IMR-90 (cell line): ENCODE measurements around the gene MPZ. TPM values are rescaled to one million over a fixed set of nuclear protein-coding genes. Genes with fewer than 3 reads are reported as not detected.

ENCODE experiments used
- ATAC-seq: fragments of 200-7000 bp; cut with Tn5 transposase; 2 replicates; pipeline ENCODE4 v1.9.1; 2020; ENCODE audit warnings: low read depth, mild to moderate bottlenecking, moderate library complexity
- BruUV-seq: library from RNA; stranded (reverse); fragments of 400-500 nt; replicated peaks from 2 replicates; lab custom pipeline; 2021; lab: Mats Ljungman, UMichigan
- CTCF ChIA-PET: fragments of 300-600 bp; formaldehyde crosslinking; extraction: SDS; loops from one replicate; lab custom pipeline; 2021; ENCODE audit warnings: antibody characterized with exemption; lab: Yijun Ruan, JAX
- POLR2A ChIA-PET: fragments of 300-600 bp; sonication (Branson Sonifier 250); formaldehyde crosslinking; loops from one replicate; lab custom pipeline; 2022; ENCODE audit warnings: antibody characterized with exemption; ENCODE audit not compliant: unreplicated experiment; lab: Charles Lee
- DNase-seq: peaks from one replicate; pipeline ENCODE4 v3.0.0; 2013
- H2AFZ ChIP-seq: replicated peaks from 2 replicates; pipeline ENCODE3; 2013; ENCODE audit warnings: low read length, mild to moderate bottlenecking; ENCODE audit not compliant: poor library complexity
- H2AK5ac ChIP-seq: 2 replicates; pipeline ENCODE4 v1.6.1; 2013; ENCODE audit warnings: low read depth, low read length, inconsistent platforms
- H2AK9ac ChIP-seq: replicated peaks from 2 replicates; pipeline ENCODE3; 2013; ENCODE audit warnings: mild to moderate bottlenecking, low read depth, low read length, moderate library complexity; ENCODE audit not compliant: poor library complexity
- H2BK120ac ChIP-seq: 2 replicates; pipeline ENCODE4 v1.6.1; 2013; ENCODE audit warnings: low read depth, low read length, inconsistent platforms
- H2BK15ac ChIP-seq: 3 replicates; pipeline ENCODE4 v1.6.1; 2013; ENCODE audit warnings: low read depth, low read length, inconsistent platforms
- H2BK20ac ChIP-seq: 2 replicates; pipeline ENCODE4 v1.6.1; 2013; ENCODE audit warnings: low read depth, mild to moderate bottlenecking, inconsistent platforms, low read length, moderate library complexity
- H2BK5ac ChIP-seq: 2 replicates; pipeline ENCODE4 v1.6.1; 2013; ENCODE audit warnings: mild to moderate bottlenecking, low read depth, low read length, inconsistent platforms; ENCODE audit not compliant: poor library complexity, severe bottlenecking
- H3K14ac ChIP-seq: replicated peaks from 2 replicates; pipeline ENCODE4 v1.6.1; 2013; ENCODE audit warnings: low read depth, low read length, inconsistent platforms
- H3K18ac ChIP-seq: 2 replicates; pipeline ENCODE4 v1.6.1; 2013; ENCODE audit warnings: low read depth, low read length, control low read depth
- H3K23ac ChIP-seq: 2 replicates; pipeline ENCODE4 v1.6.1; 2013; ENCODE audit warnings: low read depth, low read length, inconsistent platforms
- H3K27ac ChIP-seq: 2 replicates; pipeline ENCODE4 v1.5.1; 2013; ENCODE audit warnings: mild to moderate bottlenecking, control low read depth, low read length; ENCODE audit not compliant: insufficient read depth
- H3K27me3 ChIP-seq: 2 replicates; pipeline ENCODE4 v1.6.1; 2013; ENCODE audit warnings: low read length; ENCODE audit not compliant: control insufficient read depth, insufficient read depth
- H3K36me3 ChIP-seq: 2 replicates; pipeline ENCODE4 v1.6.1; 2013; ENCODE audit warnings: low read length, mixed read lengths; ENCODE audit not compliant: control insufficient read depth, insufficient read depth
- H3K4ac ChIP-seq: 2 replicates; pipeline ENCODE4 v1.6.1; 2013; ENCODE audit warnings: low read depth, low read length, inconsistent platforms
- H3K4me1 ChIP-seq: 2 replicates; pipeline ENCODE4 v1.6.1; 2013; ENCODE audit warnings: low read length, mixed read lengths; ENCODE audit not compliant: control insufficient read depth, insufficient read depth
- H3K4me2 ChIP-seq: 2 replicates; pipeline ENCODE4 v1.6.1; 2013; ENCODE audit warnings: low read depth, mild to moderate bottlenecking, control low read depth, low read length, moderate library complexity
- H3K4me3 ChIP-seq: 2 replicates; pipeline ENCODE4 v1.5.1; 2013; ENCODE audit warnings: low read depth, mild to moderate bottlenecking, control low read depth, low read length, moderate library complexity; ENCODE audit not compliant: insufficient read depth
- H3K56ac ChIP-seq: 2 replicates; pipeline ENCODE4 v1.6.1; 2013; ENCODE audit warnings: low read length, inconsistent platforms; ENCODE audit not compliant: insufficient read depth; ENCODE audit errors: extremely low read depth
- H3K79me1 ChIP-seq, 2 experiments: 2 replicates each; pipeline ENCODE4 v1.6.1; 2013; ENCODE audit warnings: low read length in 2 of 2, inconsistent platforms in 1 of 2, low read depth in 1 of 2
- H3K9ac ChIP-seq: 2 replicates; pipeline ENCODE4 v1.6.1; 2013; ENCODE audit warnings: low read depth, low read length, control low read depth
- H3K9me1 ChIP-seq: 2 replicates; pipeline ENCODE4 v1.6.1; 2013; ENCODE audit warnings: low read length, inconsistent platforms; ENCODE audit not compliant: insufficient read depth
- H3K9me3 ChIP-seq: 2 replicates; pipeline ENCODE4 v1.6.1; 2013; ENCODE audit warnings: low read length; ENCODE audit not compliant: control insufficient read depth, insufficient read depth
- H4K20me1 ChIP-seq: 2 replicates; pipeline ENCODE4 v1.6.1; 2013; ENCODE audit warnings: low read length, inconsistent platforms; ENCODE audit not compliant: insufficient read depth
- H4K5ac ChIP-seq: 2 replicates; pipeline ENCODE4 v1.6.1; 2013; ENCODE audit warnings: mild to moderate bottlenecking, low read depth, low read length, control low read depth
- H4K8ac ChIP-seq, 2 experiments: 2 replicates each; pipeline ENCODE4 v1.6.1; 2013; ENCODE audit warnings: low read depth in 2 of 2, low read length in 2 of 2, control low read depth in 1 of 2, inconsistent platforms in 1 of 2
- H4K91ac ChIP-seq: 2 replicates; pipeline ENCODE4 v1.6.1; 2013; ENCODE audit warnings: low read depth, low read length, inconsistent platforms; ENCODE audit not compliant: insufficient read depth
- BHLHE40 ChIP-seq: fragments of 150-350 bp; IDR thresholded peaks from 2 replicates; pipeline ENCODE4 v1.6.1; 2016; ENCODE audit warnings: mild to moderate bottlenecking, low read depth, low read length
- CEBPB ChIP-seq: IDR thresholded peaks from 2 replicates; pipeline ENCODE4 v1.6.1; 2012; ENCODE audit warnings: low read depth, low read length, improper control_type of control experiment
- CHD1 ChIP-seq: IDR thresholded peaks from 2 replicates; pipeline ENCODE4 v1.6.1; 2012; ENCODE audit warnings: low read depth, low read length, improper control_type of control experiment
- CTCF ChIP-seq: conservative IDR thresholded peaks from 2 replicates; pipeline ENCODE4 v1.5.1; 2012; ENCODE audit warnings: mild to moderate bottlenecking, low read depth, low read length, improper control_type of control experiment
- ELK1 ChIP-seq: fragments of 150-350 bp; IDR thresholded peaks from 2 replicates; pipeline ENCODE4 v1.6.1; 2016; ENCODE audit warnings: low read depth, mild to moderate bottlenecking, low read length, moderate library complexity, borderline replicate concordance
- FOS ChIP-seq: fragments of 150-350 bp; IDR thresholded peaks from 2 replicates; pipeline ENCODE4 v1.6.1; 2016; ENCODE audit warnings: low read depth, low read length
- MAFK ChIP-seq: IDR thresholded peaks from 2 replicates; pipeline ENCODE4 v1.6.1; 2012; ENCODE audit warnings: low read depth, low read length, improper control_type of control experiment
- MAZ ChIP-seq: IDR thresholded peaks from 2 replicates; pipeline ENCODE4 v1.6.1; 2012; ENCODE audit warnings: low read depth, mild to moderate bottlenecking, low read length, improper control_type of control experiment, moderate library complexity, borderline replicate concordance
- MXI1 ChIP-seq: IDR thresholded peaks from 2 replicates; pipeline ENCODE4 v1.6.1; 2012; ENCODE audit warnings: low read depth, mild to moderate bottlenecking, low read length, moderate library complexity, borderline replicate concordance
- NFE2L2 ChIP-seq: fragments of 150-350 bp; IDR thresholded peaks from 2 replicates; pipeline ENCODE4 v1.6.1; 2016; ENCODE audit warnings: low read depth, mild to moderate bottlenecking, low read length
- POLR2A ChIP-seq: IDR thresholded peaks from 2 replicates; pipeline ENCODE4 v1.6.1; 2012; ENCODE audit warnings: mild to moderate bottlenecking, low read depth, low read length
- RAD21 ChIP-seq: IDR thresholded peaks from 2 replicates; pipeline ENCODE4 v1.6.1; 2012; ENCODE audit warnings: low read length, improper control_type of control experiment
- RCOR1 ChIP-seq: IDR thresholded peaks from 2 replicates; pipeline ENCODE4 v1.6.1; 2012; ENCODE audit warnings: mild to moderate bottlenecking, low read length, improper control_type of control experiment; ENCODE audit not compliant: insufficient replicate concordance
- RFX5 ChIP-seq: IDR thresholded peaks from 2 replicates; pipeline ENCODE4 v1.8.0; 2012; ENCODE audit warnings: low read depth, mild to moderate bottlenecking, low read length, moderate library complexity
- SMC3 ChIP-seq: fragments of 150-350 bp; IDR thresholded peaks from 2 replicates; pipeline ENCODE4 v1.6.1; 2016; ENCODE audit warnings: low read depth, mild to moderate bottlenecking, antibody characterized with exemption, low read length, moderate library complexity
- USF2 ChIP-seq: fragments of 150-350 bp; IDR thresholded peaks from 2 replicates; pipeline ENCODE4 v1.6.1; 2017; ENCODE audit warnings: mild to moderate bottlenecking, antibody characterized with exemption, low read length, low read depth
- WGBS, 2 experiments: methylation state at CpG; one replicate each; pipeline versions ENCODE4 v1.1.5 to v1.1.7; 2013; ENCODE audit warnings: missing lambda C conversion rate in 2 of 2; ENCODE audit not compliant: insufficient read length in 1 of 2; ENCODE audit errors: extremely low coverage in 2 of 2; 5-methylcytosine and 5-hydroxymethylcytosine counted together
- dilution Hi-C: fragments of 300-500 bp; cut with HindIII; formaldehyde crosslinking; loops from one replicate; pipeline ENCODE4 v1.14.3; 2018; ENCODE audit warnings: low sequenced_read_pairs; ENCODE audit not compliant: unreplicated experiment
- in situ Hi-C: fragments of 300-500 bp; cut with MboI; formaldehyde crosslinking; loops from 3 replicates; pipeline ENCODE4 v1.14.3; 2019; ENCODE audit warnings: low sequenced_read_pairs, inconsistent platforms, mixed read lengths
- intact Hi-C: fragments of 100-400 bp; cut with micrococcal nuclease; formaldehyde crosslinking; loops from 2 replicates; pipeline ENCODE4 v1.10.0; 2022
- polyA plus RNA-seq, 3 experiments: library from polyadenylated mRNA; depleted of rRNA; stranded (reverse); fragments of >200 nt; gene quantifications; 2 replicates each; pipeline ENCODE4 v1.2.3, GENCODE V29; 2012; ENCODE audit warnings: low replicate concordance in 1 of 3
- total RNA-seq: library from RNA; depleted of rRNA; stranded (reverse); fragments of >200 nt; gene quantifications from 2 replicates; pipeline ENCODE4 v1.2.3, GENCODE V29; 2012

Gene MPZ
- total and polyA plus RNA-seq, 2 of the 4 experiments (the other 2 are of a cell fraction) = 0.18 to 0.96 TPM

GRCh38 chr1:161324020-161324419 lies 14.3 kb upstream of the MPZ start:
- Histone ChIP-seq H3K4me2 (no peak overlapping the region), H3K27me3 (no peaks in the 10 kb centered on the region), H2AFZ (no peak overlapping the region), H4K91ac (no peak overlapping the region), H2AK9ac (no peak overlapping the region), H2BK5ac (no peak overlapping the region), H2BK15ac (no peak overlapping the region), H2AK5ac (no peak overlapping the region), H3K56ac (no peak overlapping the region), H3K27ac (no peak overlapping the region), H3K9me1 (no peaks in the 10 kb centered on the region), H4K8ac (no peak overlapping the region), H3K9me3 (no peaks in the 10 kb centered on the region), H4K5ac (no peak overlapping the region), H3K23ac (no peak overlapping the region), H3K4ac (no peak overlapping the region), H3K18ac (no peak overlapping the region), H3K4me3 (no peak overlapping the region), H3K4me1 (no peaks in the 10 kb centered on the region), H3K14ac (no peak overlapping the region), H4K20me1 (no peaks in the 10 kb centered on the region), H3K36me3 (peaks cover 26% of the 10 kb centered on the region), H3K9ac (no peak overlapping the region), H2BK120ac (no peak overlapping the region), H2BK20ac (no peak overlapping the region), H3K79me1 (peaks cover 12 to 13% of the 10 kb centered on the region in 2 experiments)
- ATAC-seq = no peak
- ChIA-PET POLR2A (no interaction called here), CTCF (no interaction called here)
- WGBS, 2 experiments = 90% methylated on average over 2 of the region's 4 CpGs; no CpG with 5 or more reads in 1 of the 2 experiments
- in situ Hi-C loops = no loop called here
- no peak for DNase-seq
- intact Hi-C loops = no loop called here
- dilution Hi-C loops = no loop called here
- BruUV-seq = no TSS peak
- TF ChIP-seq USF2 (no peak), MXI1 (no peak), CEBPB (no peak), POLR2A (no peak), BHLHE40 (no peak), RCOR1 (no peak), CHD1 (no peak), CTCF (no peak), MAZ (no peak), FOS (no peak), RFX5 (no peak), MAFK (no peak), NFE2L2 (no peak), ELK1 (no peak), RAD21 (no peak), SMC3 (no peak)
